Fibroblast of the aortic adventitia (primary cell): Measurements from ENCODE around the gene DUSP15. TPM values are rescaled to one million over a fixed set of nuclear protein-coding genes. Genes with fewer than 3 reads are reported as not detected.

Experiments used
- DNase-seq: peaks from one replicate; pipeline ENCODE4 v3.0.0-alpha.2; 2010; ENCODE audit warnings: low read depth
- H3K4me3 ChIP-seq: 2 replicates; pipeline ENCODE4 v1.5.1; 2011; ENCODE audit warnings: low read depth, mild to moderate bottlenecking, control low read depth, low read length, moderate library complexity
- total RNA-seq: library from RNA; depleted of rRNA; stranded (reverse); fragments of >200 nt; gene quantifications from 2 replicates; pipeline ENCODE4 v1.2.3, GENCODE V29; 2012; ENCODE audit warnings: low replicate concordance
- TF ChIP-seq, protein P1 (sequence below): IDR thresholded peaks from 2 replicates; pipeline ENCODE4 v1.5.1; 2011; ENCODE audit warnings: mild to moderate bottlenecking, low read length, control low read depth, inconsistent platforms; ENCODE audit not compliant: insufficient read depth

The DUSP15 gene
- total RNA-seq, 1 donor, result 9.9 TPM

DNA sequence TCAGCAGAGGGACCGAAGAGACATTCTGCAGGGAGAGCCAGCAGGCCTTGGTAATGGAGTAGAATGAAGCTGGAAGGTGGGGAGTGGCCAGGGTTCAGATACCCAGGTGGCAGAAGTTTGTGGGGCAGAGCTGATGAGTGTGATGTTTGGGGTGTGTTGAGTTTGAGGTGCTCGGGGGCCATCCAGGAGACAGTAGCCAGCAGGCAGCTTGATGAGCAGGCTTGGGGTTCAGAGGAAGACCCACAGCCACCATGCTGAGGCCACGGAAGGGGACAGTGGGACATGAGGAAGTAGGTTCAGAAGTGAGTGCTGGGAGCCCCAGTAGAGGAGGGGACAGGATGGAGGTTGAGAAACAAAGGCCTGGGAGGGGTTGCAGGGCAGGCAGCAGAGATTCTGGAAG is 13.8 kb downstream of the DUSP15 start:
- TF ChIP-seq, protein P1, sequence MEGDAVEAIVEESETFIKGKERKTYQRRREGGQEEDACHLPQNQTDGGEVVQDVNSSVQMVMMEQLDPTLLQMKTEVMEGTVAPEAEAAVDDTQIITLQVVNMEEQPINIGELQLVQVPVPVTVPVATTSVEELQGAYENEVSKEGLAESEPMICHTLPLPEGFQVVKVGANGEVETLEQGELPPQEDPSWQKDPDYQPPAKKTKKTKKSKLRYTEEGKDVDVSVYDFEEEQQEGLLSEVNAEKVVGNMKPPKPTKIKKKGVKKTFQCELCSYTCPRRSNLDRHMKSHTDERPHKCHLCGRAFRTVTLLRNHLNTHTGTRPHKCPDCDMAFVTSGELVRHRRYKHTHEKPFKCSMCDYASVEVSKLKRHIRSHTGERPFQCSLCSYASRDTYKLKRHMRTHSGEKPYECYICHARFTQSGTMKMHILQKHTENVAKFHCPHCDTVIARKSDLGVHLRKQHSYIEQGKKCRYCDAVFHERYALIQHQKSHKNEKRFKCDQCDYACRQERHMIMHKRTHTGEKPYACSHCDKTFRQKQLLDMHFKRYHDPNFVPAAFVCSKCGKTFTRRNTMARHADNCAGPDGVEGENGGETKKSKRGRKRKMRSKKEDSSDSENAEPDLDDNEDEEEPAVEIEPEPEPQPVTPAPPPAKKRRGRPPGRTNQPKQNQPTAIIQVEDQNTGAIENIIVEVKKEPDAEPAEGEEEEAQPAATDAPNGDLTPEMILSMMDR, result no peak
- no peak overlapping the region for H3K4me3 ChIP-seq
- no peak for DNase-seq

DNA sequence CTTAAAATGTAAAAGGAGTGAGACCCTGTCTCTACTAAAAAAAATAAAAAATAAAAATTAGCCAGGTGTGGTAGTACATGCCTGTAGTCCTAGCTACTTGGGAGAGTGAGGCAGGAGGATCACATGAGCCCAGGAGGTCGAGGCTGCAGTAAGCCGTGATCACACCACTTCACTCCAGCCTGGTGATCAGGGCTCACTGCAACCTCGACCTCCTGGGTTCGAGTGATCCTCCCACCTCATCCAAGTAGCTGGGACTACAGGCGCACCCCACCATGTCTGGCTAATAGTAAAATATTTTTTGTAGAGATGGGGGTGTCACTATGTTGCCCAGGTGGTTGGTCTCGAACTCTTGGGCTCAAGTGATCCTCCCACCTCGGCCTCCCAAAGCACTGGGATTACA is 16.8 kb downstream of the DUSP15 start:
- no peak overlapping the region for H3K4me3 ChIP-seq
- TF ChIP-seq, protein P1, result no peak
- DNase-seq, result no peak

DNA sequence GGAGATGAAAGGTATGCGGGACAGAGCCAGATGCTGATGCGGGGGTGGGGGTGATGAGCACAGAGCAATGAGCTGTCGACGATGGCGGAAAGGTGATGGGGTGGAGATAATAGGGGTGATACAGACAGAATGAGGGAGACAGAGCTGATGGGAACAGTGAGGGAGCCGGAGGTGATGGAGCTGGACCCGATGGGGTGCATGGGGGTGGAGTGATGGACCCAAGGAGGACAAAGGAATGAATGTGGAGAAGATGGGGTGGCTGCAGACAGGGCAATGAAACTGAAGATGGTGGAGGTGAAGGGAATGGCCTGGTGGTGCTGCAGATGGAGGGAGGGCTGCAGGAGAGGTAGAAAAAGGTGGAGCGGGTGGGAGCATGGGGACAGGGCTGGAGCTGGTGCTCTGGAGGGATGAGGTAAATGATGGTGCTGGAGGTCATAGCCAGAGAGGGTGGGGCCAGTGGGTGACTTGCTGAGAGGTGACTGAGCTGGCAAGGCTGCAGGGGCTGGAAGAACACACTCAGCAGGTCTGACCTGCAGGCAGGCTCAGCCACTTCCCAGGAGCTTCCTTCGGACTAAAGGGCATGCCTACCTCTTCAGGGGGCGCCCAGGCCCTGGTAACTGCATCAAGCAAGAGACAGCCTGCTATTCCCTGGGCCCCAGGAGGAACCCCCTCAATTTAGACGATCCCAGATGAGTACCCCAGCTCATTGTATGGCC is 18.9 kb downstream of the DUSP15 start:
- no peak overlapping the region for H3K4me3 ChIP-seq
- DNase-seq, result no peak
- TF ChIP-seq, protein P1, result no peak

DNA sequence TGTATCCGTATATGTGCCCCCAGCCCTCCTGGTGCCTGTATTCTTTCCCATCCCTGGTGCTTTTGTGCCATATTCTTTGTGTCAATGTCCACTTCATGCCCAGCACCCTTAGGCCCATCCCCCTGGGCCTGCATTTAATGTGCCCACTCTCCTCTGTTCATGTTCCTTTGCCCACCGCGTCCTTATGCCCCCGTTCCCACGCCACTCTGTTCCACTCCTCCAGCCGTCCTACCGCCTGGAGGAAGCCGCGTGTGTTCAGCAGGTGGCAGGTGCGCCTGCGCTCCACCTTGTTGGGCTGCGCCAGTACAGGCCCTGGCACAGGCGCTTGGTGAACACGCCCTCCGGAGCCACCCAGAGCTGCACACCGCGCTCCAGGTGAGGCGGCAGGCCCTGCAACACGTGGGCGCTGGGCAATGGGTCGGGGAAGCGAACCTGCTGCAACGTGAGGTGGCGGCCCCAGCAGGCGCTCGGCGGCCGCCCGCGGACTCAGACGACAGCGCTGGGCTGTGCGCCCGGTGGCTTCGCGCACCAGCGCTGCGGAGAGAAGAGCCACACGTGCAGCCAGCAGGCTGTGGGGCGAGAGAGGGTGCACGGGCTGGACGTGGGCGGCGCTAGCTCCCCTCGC is 20.9 kb downstream of the DUSP15 start:
- no peak overlapping the region for H3K4me3 ChIP-seq
- TF ChIP-seq, protein P1, result no peak
- no peak for DNase-seq

DNA sequence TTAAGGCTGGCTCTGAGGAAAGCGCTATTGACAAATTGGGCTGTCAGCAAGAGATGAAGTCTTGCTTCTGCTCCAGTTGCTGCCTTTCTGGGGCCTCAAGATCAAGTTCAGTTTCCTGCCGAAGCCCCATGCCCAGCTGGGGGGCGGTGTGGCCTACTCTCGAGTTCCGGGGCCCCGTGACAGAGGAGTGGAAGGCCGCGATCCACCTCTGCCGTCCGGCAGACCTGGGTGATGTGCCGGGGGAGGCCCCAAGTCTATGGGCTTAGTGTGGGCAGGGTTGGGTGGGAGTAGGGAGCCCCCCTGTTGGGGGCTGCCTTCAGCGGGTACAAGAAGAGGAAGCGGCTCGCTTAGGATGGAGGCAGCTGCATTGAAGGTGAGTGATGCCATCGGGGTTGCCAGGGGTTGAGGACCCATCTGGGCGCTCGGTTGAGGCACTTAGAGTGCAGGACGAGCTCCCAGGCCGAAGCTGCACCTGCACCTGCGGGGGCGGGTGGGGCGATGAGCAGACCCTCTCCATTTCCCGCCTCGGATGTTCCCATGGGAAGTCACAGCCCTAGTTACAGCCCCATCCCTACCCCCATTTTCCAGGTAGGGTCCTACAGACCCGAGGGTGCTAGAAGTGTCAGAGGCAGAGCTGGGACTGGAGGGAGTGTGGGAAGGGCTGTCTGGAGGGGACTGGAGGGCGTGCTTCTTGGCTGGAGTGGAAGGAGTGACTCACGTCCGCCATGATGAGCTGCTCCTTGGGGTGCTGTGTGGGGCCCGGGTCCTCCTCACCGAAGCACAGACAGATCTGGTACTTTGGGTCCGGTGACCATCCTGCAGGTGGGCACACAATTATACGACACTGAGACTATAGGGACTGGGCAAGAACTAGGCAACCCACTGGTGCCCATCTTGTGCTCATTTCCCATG is 22.0 kb downstream of the DUSP15 start:
- H3K4me3 ChIP-seq, result no peak overlapping the region
- DNase-seq, result no peak
- TF ChIP-seq, protein P1, result no peak

DNA sequence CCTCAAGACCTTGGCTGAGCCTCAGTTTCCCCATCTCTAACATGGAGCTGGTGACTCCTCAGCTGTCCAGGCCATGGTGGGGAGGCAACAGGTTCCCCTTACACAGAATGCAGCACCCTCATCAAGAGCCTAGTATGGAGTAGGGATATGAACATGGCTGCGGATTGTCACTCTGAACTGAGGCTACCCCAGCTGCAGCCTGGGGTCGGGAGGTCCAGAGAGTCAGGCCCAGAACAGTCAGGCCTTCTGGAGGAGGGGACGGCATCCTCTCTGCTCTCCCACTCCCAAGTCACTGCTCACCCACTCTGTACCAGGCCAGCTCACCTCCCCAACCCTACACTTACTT is 23.6 kb downstream of the DUSP15 start:
- DNase-seq, result no peak
- H3K4me3 ChIP-seq, result no peak overlapping the region
- TF ChIP-seq, protein P1, result no peak
